GM18517 (cell line): ENCODE data around the gene DDI2.
"Not testable (repeated sequence)": the region's sequence is repeated elsewhere in the genome, so short reads cannot be mapped to it uniquely, and the experiment has no call there.

Experiments
- ATAC-seq: cut with Tn5 transposase; IDR thresholded peaks from one replicate; pipeline ENCODE4 v1.9.1; 2021; ENCODE audit warnings: mild to moderate bottlenecking, moderate library complexity; ENCODE audit not compliant: unreplicated experiment

DDI2 gene

DNA sequence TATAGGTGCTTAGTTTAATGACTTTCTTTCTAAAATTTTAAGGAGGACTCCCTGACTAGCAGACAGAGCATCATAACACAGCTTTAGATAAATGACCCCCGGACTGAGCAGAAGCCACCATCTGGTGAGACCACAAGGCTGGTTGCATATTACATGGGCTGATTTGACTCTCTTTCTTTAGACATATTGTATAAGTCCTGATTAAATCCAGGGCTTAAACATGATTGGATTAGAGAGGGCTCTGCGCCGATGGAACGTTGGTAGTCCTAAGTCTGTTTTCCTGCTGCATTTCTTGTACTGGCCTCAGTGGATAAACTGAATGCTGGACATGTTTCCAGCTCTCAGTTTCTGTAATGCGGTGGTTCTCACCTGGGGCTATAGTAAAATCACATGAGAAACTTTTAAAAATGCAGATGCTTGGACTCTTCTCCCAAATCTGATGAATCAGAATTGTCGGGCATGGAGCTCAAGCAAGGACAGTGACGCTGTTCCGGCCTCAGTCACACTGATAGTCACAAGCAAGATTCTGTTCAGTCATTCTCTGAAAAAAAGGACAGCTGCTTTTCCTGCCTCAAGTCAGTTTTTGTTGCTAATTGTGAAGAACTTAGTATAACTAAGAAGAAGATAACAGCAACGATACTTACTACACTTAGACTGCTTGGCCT lies 16.6 kb downstream of the DDI2 start:
- no peak for ATAC-seq

DNA sequence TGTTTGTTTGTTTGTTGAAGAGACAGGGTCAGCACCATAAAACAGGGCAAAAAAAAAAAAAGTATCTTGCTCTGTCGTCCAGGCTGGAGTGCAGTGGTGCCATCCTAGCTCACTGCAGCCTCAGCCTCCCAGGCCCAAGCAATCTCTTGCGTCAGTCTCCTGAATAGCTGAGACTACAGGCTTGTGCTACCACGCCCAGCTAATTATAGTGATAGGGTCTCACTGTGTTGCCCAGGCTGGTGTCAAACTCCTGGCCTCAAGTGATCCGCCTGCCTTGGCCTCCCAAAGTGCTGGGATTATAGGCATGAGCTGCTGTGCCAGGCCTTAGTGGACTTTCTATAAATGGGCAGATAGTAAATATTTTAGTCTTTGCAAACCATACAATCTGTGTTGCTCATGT lies 19.2 kb downstream of the DDI2 start:
- ATAC-seq: no peak

DNA sequence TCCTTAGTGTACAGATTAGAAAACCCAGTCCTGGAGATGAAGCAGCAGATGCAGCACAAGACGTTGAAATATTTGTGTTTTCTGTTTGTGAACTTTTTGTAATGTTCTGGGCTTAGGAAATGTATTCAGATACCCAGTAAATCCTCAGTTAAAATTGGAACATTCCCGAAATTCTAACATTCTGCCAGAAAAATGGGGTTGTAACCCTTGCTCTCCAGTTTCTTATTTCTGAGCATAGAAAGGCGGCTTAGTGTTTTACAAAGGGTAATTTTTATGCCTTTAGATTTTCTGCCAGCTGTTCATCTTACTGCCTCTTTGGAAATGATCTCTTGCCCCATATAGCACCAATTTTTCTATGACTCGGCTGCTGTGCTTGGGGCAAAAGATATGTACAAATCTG lies 20.6 kb downstream of the DDI2 start:
- ATAC-seq: no peak

DNA sequence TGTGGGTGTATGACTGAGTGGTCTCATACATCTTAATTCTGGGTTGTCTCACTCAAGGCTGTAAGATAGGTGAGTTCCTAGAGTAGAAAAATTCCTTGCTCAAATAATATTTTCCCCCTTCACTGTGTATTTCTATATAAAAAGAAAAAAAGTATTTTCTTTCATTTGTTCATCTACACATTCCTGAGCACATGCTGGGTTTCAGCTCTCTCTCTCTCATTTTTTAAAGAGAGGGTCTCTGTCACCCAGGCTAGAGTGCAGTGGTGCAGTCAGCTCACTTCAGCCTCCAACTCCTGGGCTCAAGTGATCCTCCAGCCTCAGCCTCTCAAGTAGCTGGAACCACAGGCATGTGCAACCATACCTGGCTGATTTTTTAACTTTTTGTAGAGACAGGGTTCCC lies 22.0 kb downstream of the DDI2 start:
- ATAC-seq: no peak

DNA sequence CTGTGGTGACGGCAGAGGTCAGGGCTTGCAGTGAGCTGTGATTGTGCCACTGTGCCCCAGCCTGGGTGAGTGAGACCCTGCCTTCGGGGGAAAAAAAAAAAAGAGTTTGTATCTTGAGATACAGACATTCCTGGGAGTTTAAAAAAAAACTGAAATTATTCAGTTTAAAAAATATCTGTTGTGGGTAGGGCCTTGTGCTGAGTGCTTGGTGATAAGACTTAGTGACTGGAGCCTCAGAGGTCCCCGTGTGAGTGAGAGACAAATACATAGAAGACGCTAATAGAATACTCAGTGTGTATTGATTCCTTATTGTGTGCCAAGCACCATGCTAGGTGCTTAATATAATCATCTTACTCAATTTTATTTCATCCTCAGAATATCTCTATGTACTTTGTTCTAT lies 22.7 kb downstream of the DDI2 start:
- no peak for ATAC-seq

DNA sequence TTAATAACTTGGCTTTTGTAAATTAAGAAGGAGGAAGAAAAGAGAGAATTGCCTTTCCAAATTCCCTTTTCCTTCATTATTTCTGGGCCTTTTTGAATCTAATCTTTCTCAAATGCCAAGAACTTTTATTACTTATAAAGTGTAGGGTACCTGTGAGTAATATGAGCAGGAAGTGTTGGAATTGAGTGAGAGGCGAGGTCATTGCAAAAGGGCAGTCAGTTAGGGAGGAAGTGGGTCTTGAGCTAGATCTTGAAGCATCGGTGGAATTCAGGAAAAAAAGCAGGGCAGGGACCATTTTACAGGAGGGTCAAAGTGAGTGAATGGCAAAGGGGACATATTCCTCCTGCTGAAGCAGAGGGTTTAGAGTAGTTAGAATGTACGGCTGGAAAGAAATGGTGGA lies 23.4 kb downstream of the DDI2 start:
- ATAC-seq: no peak

DNA sequence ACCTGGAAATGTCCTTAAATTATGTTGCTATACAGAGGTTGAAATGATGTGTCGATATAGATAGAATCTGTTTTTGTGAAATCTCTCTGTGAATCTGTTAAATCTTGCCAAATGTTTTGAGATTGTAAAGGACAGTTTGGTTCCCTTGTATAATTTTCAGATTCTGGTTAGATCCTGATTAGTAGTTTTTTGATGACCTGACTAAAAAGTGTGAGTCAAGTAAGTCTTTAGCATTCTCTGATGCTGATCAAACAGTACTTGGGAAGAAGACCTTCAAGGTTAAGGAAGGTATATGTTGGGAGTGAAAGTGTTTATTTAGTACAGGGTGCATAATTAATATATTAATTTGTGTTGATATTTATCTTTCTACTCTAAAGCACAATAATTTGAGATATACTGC lies 32.7 kb downstream of the DDI2 start:
- ATAC-seq: no peak

DNA sequence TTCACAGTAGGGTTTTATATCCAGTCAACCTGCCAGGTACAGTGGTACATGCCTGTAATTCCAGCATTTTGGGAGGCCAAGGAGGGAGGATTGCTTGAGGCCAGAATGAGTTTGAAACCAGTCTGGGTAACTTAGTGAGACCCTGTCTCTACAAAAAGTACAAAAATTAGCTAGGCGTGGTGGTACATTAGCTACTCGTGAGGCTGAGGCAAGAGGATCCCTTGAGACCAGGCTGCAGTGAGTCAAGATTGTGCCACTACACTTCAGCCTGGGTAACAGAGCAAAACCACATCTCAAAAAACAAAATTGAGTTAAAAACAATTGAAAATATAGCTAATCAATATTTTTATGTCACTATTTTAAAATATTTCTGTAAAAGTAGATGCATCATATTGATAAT lies 33.2 kb downstream of the DDI2 start:
- ATAC-seq: no peak

DNA sequence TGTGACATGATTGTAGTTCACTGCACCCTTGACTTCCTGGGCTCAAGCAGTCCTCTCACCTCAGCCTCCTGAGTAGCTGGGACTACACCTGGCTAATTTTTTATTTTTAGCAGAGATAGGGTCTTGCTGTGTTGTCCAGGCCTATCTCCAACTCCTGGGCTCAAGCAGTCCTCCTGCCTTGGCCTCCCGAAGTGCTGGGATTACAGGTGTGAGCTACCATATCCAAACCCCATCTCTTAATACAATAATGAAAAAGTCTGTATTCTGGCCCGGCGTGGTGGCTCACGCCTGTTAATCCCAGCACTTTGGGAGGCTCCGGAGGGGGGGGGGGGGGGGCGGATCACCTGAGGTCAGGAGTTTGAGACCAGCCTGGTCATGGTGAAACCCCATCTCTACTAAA lies 34.9 kb downstream of the DDI2 start:
- ATAC-seq: not testable (repeated sequence)

DNA sequence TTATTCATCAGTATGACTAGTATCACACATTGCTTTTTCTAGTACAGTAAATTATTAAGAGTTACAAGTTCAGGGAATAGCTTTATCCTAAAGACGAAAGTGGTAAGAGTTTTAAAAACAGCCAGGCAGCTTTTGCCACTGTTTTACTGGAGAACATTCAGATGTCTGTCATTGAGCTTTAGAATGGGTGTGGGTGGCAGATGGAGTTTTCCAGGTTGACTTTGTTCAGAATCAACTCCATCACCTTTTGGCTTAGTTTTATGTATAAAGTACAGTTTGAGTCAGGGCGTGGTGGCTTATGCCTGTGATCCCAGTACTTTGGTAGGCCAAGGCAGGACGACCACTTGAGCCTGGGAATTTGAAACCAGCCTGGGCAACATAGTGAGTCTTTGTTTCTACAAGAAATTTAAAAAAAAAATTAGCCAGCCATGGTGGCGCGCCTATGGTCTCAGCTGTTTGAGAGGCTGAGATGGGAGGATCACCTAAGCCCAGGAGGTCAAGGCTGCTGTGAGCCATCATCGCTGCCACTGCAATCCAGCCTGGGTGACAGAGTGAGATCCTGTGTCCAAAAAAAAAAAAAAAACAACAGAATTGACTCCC lies 36.9 kb downstream of the DDI2 start:
- ATAC-seq: no peak

DNA sequence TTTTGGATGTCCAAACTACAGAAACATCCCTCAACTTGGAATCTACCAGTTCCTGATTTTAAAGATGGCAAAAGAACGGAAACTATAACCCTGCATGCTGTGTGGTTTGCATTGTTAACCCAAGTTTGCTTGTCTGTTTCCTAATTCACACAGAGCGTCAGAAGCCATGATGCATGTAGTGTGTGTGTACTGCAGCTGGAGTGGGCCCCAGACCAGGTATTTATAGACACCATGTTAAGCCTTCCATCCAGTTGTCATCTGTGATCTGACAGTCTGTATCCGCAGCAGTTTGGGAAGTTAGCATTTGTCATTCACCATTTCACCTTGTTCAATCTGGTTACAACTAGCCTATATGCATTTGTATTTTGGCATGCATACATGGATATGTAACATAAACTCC lies 39.2 kb downstream of the DDI2 start:
- no peak for ATAC-seq

DNA sequence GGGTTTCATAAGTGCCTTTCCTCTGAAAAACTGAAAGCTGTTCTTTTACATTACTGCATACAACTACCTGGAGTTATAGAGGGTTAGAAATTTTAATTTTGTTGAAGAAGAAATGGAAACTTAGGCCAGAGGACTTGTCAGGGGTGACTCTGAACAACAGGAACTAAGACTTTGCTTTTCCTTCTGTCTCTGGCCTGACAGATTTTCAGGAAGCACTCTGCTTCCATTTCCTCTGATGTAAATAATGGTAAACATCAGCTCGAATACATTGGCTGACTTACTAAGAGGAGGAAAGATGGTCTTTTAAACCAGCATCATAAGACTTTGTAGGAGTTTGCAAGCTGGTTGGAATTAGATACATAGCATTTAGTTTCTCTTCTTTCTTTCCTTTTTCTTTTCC lies 39.8 kb downstream of the DDI2 start:
- ATAC-seq: no peak

DNA sequence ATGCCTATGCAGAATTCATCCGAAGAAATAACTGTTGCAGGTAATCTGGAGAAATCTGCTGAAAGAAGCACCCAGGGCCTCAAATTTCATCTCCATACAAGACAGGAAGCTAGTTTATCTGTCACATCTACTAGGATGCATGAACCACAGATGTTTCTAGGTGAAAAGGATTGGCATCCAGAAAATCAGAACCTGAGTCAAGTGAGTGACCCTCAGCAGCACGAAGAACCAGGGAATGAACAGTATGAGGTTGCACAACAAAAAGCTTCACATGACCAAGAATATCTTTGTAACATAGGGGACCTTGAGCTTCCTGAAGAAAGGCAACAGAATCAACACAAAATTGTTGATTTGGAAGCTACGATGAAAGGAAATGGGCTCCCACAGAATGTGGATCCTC lies 42.9 kb downstream of the DDI2 start:
- no peak for ATAC-seq

DNA sequence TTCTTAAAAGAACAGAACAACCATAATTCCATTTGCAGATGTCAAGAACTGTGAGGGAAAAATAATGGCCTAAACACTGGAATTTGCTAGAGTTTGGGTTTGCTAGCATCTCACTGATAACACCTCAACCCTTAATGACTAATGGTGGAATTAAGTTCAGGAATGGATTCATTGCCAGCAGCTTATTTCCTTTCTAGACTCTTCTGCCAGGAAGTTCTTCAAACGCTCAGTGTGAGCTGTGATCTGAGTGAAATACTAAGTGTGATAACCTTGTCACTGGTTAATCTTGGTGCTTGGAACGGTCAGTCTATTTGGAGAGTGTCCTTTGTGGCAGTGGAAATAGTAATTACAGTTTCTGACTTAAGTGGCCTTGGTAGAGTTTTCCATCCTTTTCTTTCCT lies 45.2 kb downstream of the DDI2 start:
- ATAC-seq: no peak

DNA sequence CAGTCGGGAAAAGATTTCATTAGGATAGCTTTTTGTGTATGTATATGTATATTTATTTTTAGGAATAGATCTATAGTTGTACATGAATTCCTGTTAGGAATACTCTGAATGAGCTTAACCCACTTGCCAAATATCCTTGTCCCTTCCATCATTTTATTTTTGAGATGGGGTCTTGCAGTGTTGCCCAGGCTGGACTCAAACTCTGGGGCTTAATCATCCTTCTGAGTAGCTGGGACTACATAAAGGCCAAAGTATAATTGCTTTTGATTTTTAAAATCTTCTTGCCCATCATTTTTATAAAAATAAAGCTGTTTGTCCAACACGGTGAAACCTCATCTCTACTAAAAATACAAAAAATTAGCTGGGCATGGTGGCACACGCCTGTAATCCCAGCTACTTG lies 46.7 kb downstream of the DDI2 start:
- ATAC-seq: no peak

DNA sequence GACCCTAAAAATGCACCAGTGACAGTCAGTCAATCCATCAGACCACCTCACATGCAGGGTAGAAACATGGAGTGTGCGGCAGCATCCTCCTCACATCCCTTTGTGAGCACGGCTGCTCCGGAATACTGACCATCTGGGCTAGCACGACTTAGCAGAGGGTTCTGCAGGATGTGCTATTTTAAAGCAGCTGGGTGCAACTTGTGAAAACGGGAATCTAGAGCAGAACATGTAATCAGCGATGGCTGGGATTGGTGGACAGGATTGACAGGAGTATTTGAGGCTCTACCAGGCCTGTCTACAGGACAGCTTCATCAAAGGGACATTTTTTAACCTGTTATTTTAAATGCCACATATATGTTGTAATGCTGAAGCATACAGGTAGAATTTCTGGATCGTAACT lies 50.1 kb downstream of the DDI2 start:
- no peak for ATAC-seq

DNA sequence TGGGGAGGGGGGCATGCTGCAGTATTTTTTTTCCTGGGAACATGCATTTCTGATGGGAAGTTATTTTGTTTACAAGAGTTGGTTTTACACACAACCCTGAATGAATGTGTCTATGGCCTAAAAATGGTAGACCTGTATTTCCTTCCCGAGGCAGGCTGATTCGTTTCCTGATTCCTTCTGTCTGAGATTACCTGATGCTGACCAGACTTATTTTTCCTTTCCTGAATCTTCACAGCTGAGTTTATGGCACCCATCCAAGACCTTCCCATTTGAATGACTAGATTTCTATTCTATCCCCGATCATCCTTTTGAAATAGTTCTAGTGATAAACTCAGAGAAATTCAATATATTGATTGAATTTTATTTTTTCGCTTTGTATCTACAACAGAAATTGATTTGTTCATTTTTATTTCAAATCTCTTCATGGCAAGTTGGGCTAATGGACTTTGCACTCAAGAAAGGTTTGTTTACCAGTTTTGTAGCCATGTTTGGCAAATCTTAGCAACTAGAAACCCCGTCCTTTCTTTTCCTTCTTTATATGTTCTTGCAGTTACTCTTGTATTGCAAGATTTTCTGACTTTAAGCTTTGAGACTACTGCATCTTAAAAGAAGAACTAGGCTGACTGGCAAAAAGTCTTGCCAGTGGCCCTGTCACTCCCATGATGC lies 51.0 kb downstream of the DDI2 start:
- no peak for ATAC-seq

DNA sequence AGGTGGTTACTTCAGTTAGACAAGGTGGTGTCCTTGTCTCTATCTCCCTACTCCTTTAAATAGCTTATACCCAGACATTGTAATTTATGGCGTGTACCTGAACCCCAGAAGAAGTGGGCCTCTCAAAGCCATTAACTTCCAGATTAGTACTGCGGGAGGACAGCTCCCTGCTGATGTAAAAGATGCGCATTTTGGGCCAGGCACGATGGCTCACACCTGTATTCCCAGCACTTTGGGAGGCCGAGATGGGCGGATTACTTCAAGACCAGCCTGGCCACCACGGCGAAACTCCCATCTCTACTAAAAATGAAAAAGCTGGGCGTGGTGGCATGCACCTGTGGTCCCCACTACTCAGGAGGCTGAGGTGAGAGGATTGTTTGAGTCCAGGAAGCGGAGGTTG lies 51.8 kb downstream of the DDI2 start:
- no peak for ATAC-seq

DNA sequence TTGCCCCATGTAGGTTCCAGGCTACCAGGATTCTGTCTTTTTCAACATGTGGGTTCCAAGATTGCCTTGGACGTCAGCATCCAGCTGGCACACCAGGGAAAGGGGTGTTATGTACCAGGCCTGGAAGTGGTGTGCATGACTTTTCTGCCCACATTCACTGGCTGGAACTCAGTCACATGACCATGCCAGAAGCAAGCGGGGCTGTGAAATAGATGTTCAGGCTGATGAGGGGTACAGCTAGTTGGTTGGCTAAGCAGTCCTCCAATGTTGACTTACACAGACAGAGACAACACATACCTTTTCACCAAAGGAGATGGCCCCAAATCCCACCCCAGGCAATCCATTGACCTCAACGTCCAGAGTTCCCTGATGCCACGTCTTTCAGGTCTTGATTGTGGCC lies 52.6 kb downstream of the DDI2 start:
- no peak for ATAC-seq

DNA sequence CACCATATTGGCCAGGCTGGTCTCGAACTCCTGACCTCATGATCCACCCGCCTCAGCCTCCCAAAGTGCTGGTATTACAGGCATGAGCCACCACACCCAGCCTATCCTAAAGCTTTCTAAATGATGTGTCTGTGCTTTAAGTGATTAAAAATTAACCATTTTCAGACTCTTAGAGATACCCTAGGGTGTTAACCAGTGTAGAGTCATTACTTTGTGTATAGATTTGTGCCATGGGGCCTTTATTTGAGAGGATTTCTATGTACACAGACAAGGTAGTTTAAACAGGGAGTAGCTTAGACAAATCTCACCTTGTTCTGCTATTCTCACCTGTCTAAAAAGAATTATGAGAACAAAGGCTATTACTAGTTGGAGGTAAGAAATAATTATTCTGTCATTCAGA lies 54.2 kb downstream of the DDI2 start:
- no peak for ATAC-seq

DNA sequence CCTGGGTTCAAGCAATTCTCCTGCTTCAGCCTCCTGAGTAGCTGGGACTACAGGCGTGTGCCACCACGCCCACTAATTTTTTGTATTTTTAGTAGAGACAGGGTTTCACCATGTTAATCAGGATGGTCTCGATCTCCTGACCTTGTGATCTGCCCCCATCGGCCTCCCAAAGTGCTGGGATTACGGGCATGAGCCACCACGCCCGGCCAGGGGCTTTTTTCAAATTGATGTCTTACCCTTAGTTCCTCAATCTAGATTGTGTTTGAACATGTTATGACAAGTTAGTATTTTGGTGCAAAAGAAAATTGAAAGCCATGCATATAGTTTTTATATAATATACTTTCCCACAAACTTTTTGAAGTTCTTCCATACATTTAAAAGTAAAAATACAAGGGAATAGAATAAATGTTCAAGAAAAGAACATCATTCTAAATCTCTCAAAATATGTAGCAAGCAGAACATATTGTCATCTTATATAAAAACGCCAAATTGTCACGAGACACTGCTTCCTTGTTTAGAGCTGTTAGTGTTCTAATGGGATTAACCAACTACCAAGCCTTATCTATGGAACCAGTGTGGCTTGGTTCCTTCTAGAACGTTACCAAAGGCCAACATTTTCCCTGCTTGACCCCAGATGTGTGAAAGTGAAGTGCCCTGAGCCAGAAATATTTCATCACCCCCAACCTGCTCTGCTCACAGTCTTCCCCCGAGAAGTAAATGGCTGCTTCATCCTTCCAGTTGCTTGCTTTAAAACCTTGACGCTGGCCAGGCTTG lies 57.3 kb downstream of the DDI2 start:
- ATAC-seq: no peak

DNA sequence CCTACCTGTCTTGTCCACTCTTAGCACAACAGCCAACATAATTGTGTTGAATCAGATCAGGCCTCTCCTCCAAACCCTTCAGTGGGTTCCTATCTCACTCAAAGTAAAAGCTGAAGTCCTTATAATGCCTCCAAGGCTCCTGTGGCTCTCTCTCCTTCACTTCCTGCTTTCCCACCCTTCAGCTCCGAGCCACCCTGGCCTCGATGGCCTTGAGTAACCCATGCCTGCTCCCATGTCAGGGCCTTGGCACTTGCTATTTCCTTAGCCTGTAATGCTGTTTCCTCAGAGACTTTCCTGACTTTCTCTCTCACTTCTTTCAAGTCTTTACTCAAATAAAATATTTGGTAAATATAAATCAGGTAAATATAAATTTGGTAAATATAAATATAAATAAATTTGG lies 58.8 kb downstream of the DDI2 start:
- no peak for ATAC-seq
